Cardiac fibroblast (primary cell): Measurements from ENCODE around the gene FAM151A.

Source experiments
- DNase-seq, 2 donors: peaks; one replicate each; pipeline versions ENCODE4 v3.0.0 to v3.0.0-alpha.2; 2010; ENCODE audit warnings: low read depth in 2 of 2
- H3K4me3 ChIP-seq, 2 donors: replicated peaks in 1 of 2; 1 replicate in 1 of 2; 2 replicates in 1 of 2; pipeline ENCODE4 v1.5.1; 2011; ENCODE audit warnings: low read depth in 2 of 2, low read length in 2 of 2, mild to moderate bottlenecking in 2 of 2, moderate library complexity in 1 of 2
- TF ChIP-seq, protein P1 (sequence below): IDR thresholded peaks from one replicate; pipeline ENCODE4 v1.5.1; 2011; ENCODE audit warnings: low read depth, mild to moderate bottlenecking, low read length, inconsistent platforms

The FAM151A gene

DNA sequence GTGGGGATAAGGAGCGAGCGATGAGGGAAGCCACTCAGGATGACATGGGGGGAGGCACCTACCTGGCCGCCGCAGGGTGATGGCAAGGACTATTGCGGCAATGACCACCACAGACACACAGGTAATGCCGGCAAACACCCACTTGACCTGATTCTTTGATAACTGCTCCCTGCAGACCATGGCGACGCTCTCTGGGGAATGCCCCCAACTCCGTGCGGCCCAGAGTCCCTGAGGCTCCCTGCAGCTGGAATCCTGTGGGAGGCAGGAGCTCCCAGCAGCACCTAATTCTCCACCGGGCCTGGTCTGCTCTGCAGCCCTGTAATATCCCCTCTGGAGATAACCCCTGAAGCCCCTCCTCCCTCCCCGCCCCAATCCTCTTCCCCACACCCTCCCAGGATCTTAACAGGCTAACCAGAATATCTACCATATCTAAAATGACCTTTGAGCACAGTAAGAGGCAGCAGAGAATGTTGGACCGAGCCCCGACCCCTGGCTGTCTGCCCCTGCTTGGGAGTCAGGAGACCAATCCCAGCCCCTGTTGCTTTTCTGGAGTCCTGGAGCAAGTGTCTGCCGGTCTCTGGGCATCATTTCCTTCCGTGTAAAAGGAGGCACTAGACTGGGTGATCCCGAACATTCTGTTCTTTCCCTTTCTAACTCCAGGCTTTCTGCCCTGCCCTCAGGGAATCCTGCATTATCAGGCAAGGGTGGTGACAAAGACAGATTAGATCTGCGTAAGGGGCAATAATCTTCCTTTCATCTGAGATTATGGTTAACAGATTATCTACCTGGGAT lies at the start of gene FAM151A:
FAM151A (minus strand) TSS at position 310 of the 792 bp plus-strand sequence; CDS start at position 180, 130 bp downstream.
- TF ChIP-seq, protein P1, sequence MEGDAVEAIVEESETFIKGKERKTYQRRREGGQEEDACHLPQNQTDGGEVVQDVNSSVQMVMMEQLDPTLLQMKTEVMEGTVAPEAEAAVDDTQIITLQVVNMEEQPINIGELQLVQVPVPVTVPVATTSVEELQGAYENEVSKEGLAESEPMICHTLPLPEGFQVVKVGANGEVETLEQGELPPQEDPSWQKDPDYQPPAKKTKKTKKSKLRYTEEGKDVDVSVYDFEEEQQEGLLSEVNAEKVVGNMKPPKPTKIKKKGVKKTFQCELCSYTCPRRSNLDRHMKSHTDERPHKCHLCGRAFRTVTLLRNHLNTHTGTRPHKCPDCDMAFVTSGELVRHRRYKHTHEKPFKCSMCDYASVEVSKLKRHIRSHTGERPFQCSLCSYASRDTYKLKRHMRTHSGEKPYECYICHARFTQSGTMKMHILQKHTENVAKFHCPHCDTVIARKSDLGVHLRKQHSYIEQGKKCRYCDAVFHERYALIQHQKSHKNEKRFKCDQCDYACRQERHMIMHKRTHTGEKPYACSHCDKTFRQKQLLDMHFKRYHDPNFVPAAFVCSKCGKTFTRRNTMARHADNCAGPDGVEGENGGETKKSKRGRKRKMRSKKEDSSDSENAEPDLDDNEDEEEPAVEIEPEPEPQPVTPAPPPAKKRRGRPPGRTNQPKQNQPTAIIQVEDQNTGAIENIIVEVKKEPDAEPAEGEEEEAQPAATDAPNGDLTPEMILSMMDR: no peak

DNA sequence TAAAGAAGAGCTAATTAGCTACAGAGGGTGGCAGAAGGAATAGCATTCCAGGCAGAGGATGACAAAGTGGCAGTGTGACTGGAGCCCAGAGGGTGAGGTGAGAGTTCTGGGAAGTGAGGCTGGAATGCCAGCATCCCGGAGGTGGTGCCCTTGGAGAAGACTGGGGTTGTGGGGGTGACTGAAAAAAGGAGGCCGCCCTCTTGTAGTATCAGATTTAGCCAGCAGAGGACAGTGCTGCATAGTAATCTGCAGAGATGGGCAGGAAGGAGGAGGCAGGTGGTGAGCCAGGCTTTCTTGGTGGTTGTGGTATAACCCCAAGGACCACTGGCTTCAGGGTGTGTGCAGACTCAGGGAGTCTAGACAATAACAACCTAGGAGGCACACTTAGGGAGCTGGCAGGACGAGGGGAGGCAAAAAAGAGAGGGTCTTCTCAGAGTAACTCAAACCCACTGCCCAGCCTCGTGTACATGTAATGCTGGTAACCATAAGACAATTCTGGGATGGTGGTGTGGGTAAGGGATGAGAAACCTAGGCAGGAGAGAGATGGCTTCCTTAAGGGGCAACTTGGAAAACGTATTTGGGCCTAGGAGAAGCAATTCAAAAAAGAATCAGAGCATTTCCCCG lies 48.8 kb upstream of the FAM151A start:
- H3K4me3 ChIP-seq: no peak overlapping the region
- TF ChIP-seq, protein P1: peak; percentile 97
- peak; percentile 59 to 65 for DNase-seq

More for the DNA sequence above, at the start of gene FAM151A:
- peak in 1 of 2 donors; percentile 10 for DNase-seq
- no peak within 1 kb of the TSS for H3K4me3 ChIP-seq

DNA sequence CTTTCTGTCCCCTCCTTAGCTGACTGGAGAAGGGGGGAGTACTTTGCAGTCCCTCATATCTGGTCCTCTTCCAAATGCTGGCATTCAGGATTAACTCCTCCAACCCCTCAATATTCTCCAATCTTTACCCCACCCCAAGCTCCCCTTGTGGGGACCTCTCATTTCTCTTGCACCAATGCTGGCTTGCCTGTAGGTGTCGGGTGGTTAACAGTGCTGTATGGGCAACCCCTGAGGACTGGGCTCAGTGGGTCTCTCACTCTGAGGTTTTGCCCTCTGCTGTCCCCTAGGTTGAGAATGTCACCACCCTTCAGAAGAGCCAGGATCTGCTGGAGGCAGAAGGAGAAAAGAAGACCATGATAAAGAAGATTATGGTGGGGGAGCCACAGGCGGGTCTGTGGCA lies 45.2 kb upstream of the FAM151A start:
- DNase-seq: no peak
- TF ChIP-seq, protein P1: no peak
- H3K4me3 ChIP-seq: no peak overlapping the region

DNA sequence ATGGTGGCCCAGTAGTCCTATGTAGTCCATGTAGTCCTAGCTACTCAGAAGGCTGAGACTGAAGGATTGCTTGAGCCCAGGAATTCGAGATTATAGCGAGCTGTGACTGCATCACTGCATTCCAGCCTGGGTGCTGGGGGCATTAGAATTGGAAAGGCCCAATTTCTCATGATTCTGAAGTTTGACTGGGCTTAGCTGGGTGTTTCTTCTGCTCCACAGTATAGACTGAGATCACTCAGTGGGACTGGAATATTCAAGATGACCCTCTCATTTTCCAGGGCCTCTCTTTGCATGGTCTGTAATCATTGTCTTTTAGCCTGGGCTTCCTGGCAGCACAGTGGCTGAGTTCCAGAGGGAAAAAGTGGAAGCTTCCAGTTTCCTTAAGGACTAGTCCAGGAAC lies 44.5 kb upstream of the FAM151A start:
- H3K4me3 ChIP-seq: no peak overlapping the region
- TF ChIP-seq, protein P1: no peak
- DNase-seq: no peak

DNA sequence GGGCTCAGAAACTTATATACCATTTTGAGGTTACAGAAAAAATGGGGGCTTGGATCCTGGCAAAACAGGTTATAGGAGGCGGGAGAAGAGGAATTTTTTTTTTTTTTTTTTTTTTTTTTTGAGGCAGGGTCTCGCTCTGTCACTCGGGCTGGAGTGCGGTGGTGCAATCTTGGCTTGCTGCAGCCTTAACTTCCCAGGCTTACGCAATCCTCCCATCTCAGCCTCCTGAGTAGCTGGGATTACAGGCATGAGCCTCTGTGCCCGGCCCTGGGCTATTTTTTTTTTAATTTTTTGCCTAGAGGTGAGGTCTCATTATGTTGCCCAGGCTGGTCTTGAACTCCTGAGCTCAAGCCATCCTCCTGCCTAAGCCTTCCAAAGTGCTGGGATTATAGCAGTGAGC lies 43.0 kb upstream of the FAM151A start:
- DNase-seq: no peak
- H3K4me3 ChIP-seq: no peak overlapping the region
- TF ChIP-seq, protein P1: no peak

DNA sequence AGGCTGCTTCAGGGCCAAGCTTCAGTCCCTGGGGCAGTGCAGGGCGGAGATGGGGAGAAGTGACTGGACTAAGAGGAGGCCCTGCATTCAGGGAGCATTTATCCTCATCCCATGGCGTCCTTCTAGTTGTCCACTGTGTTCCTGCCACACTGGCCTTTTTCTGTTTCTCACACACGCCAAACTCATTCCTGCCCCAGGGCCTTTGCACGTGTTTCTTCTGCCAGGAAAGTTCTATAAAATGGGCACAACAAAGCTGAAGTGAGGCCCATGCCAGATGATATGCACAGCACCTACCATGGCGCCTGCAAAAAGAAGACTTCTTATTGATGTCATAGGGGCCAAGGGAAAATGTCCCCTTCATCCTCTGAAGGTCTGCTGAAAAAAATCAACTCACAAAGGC lies 42.5 kb upstream of the FAM151A start:
- H3K4me3 ChIP-seq: no peak overlapping the region
- DNase-seq: no peak
- TF ChIP-seq, protein P1: no peak
